ENCODE results near the gene CCDC134.

DNA sequence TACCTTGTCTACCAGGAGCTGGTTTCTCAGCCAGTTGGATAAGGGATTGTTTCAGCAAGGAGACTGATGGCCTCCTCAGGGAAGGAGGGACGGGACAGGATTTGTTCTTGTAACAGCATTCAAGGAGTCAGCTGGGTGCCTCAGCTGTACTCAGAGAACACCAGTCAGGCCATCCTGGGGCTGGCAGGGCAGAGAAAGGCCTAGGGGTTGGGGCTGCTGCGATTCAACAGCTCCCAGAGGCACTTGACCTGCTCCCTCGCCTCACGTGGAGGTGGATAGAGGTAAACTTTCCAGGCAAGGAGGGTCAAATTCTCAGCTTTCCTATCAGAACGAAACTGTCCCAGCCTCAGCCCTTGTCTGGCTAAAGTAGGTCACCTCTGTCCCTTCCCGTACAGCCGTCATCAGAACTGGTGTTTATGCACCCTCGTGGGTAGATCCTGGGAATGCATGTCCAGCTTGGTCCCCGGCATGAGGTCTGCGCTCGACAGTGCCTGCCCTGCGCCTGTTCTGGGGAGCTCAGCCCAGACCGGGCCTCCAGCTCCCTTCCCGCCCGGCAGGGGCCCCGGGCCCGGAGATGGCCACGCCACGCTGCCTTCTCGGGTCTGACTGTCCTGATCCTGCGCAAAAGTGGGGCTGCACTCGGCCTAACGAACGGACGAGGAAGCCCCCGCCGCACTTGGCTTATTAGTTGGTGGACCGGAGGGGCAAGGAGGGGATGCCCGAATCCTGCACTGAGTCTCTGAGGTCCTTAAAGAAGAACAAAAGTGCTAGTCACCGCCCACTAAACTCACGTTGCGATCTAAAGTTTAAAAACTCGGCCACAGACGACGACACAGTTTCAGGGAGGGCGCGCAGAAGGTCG lies 762 bp upstream of the CCDC134 start:
- TF ChIP-seq EZH2 (IDR thresholded peaks at IDR 0.05; ENCODE audit: borderline replicate concordance) (no peak), EZH2phosphoT487 (IDR thresholded peaks at IDR 0.05; ENCODE audit: low read depth, severe bottlenecking, unreplicated experiment) (no peak)
- TF ChIP-seq, protein P1, sequence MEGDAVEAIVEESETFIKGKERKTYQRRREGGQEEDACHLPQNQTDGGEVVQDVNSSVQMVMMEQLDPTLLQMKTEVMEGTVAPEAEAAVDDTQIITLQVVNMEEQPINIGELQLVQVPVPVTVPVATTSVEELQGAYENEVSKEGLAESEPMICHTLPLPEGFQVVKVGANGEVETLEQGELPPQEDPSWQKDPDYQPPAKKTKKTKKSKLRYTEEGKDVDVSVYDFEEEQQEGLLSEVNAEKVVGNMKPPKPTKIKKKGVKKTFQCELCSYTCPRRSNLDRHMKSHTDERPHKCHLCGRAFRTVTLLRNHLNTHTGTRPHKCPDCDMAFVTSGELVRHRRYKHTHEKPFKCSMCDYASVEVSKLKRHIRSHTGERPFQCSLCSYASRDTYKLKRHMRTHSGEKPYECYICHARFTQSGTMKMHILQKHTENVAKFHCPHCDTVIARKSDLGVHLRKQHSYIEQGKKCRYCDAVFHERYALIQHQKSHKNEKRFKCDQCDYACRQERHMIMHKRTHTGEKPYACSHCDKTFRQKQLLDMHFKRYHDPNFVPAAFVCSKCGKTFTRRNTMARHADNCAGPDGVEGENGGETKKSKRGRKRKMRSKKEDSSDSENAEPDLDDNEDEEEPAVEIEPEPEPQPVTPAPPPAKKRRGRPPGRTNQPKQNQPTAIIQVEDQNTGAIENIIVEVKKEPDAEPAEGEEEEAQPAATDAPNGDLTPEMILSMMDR (IDR thresholded peaks at IDR 0.05; ENCODE audit: poor library complexity) = no peak

Data from hepatocyte (in vitro differentiated cells).